NCI-H1694 treated with DMSO at 0.1 percent for 48 hours (cell line): ENCODE measurements around the gene MACROD2.
"Not testable (repeated sequence)": the region's sequence is repeated elsewhere in the genome, so short reads cannot be mapped to it uniquely, and the experiment has no call there.

Source experiments
- DNase-seq: peaks from one replicate; lab custom pipeline; 2025; lab: John Stamatoyannopoulos, UW

MACROD2 gene

GRCh38 chr20:14266246-14266645 is 270.9 kb downstream of the MACROD2 start:
- DNase-seq, result no peak

GRCh38 chr20:14270751-14271150 is 275.4 kb downstream of the MACROD2 start:
- DNase-seq, result not testable (repeated sequence)

- DNase-seq, result no peak
Observed at GRCh38 chr20:14282140-14282539, 286.8 kb downstream of the MACROD2 start.

- DNase-seq, result no peak
Observed at GRCh38 chr20:14284443-14284842, 289.1 kb downstream of the MACROD2 start.

GRCh38 chr20:14288341-14289330 is 293.3 kb downstream of the MACROD2 start:
- DNase-seq, result no peak

- no peak for DNase-seq
Observed at GRCh38 chr20:14291502-14291901, 296.2 kb downstream of the MACROD2 start.

GRCh38 chr20:14295238-14295637 is 299.9 kb downstream of the MACROD2 start:
- no peak for DNase-seq

GRCh38 chr20:14295770-14296309 is 300.5 kb downstream of the MACROD2 start:
- DNase-seq, result no peak

GRCh38 chr20:14299831-14300230 is 304.5 kb downstream of the MACROD2 start:
- no peak for DNase-seq

- DNase-seq, result no peak
Observed at GRCh38 chr20:14303106-14303505, 307.8 kb downstream of the MACROD2 start.

GRCh38 chr20:14303651-14304050 is 308.3 kb downstream of the MACROD2 start:
- DNase-seq, result no peak

GRCh38 chr20:14304472-14304871 is 309.2 kb downstream of the MACROD2 start:
- no peak for DNase-seq

- DNase-seq, result no peak
Observed at GRCh38 chr20:14307956-14308355, 312.6 kb downstream of the MACROD2 start.

GRCh38 chr20:14310977-14311627 is 315.8 kb downstream of the MACROD2 start:
- DNase-seq, result no peak

- DNase-seq, result no peak
Observed at GRCh38 chr20:14312001-14312400, 316.7 kb downstream of the MACROD2 start.

- no peak for DNase-seq
Observed at GRCh38 chr20:14313341-14314020, 318.2 kb downstream of the MACROD2 start.

GRCh38 chr20:14319704-14320103 is 324.4 kb downstream of the MACROD2 start:
- no peak for DNase-seq

GRCh38 chr20:14331646-14332045 is 336.3 kb downstream of the MACROD2 start:
- no peak for DNase-seq

GRCh38 chr20:14332866-14333265 is 337.6 kb downstream of the MACROD2 start:
- no peak for DNase-seq

GRCh38 chr20:14333721-14334120 is 338.4 kb downstream of the MACROD2 start:
- DNase-seq, result no peak

GRCh38 chr20:14334306-14334930 is 339.1 kb downstream of the MACROD2 start:
- DNase-seq, result peak; percentile 68

- no peak for DNase-seq
Observed at GRCh38 chr20:14335052-14335451, 339.7 kb downstream of the MACROD2 start.
